Astrocyte (in vitro differentiated cells and primary cell): ENCODE data around the gene COL6A3. TPM values are rescaled to one million over a fixed set of nuclear protein-coding genes. Genes with fewer than 3 reads are reported as not detected.

Experiments
- DNase-seq: peaks from one replicate; pipeline ENCODE4 v3.0.0-alpha.2; 2010; ENCODE audit warnings: low read depth
- FAIRE-seq: peaks from 2 replicates; lab custom pipeline; 2011; peaks lifted over from hg19 to GRCh38; lab: Jason Lieb, UNC
- H2AFZ ChIP-seq: 2 replicates; pipeline ENCODE4 v1.6.0; 2012; ENCODE audit warnings: low read depth, low read length, inconsistent platforms
- H3K27ac ChIP-seq: 2 replicates; pipeline ENCODE4 v1.5.1; 2011; ENCODE audit warnings: low read depth, low read length, inconsistent platforms
- H3K27me3 ChIP-seq: 2 replicates; pipeline ENCODE4 v1.6.0; 2011; ENCODE audit warnings: low read length, inconsistent platforms; ENCODE audit not compliant: insufficient read depth
- H3K36me3 ChIP-seq: 2 replicates; pipeline ENCODE4 v1.5.1; 2011; ENCODE audit warnings: low read length, inconsistent platforms; ENCODE audit not compliant: insufficient read depth
- H3K4me1 ChIP-seq: 2 replicates; pipeline ENCODE4 v1.5.1; 2011; ENCODE audit warnings: low read length, inconsistent platforms; ENCODE audit not compliant: insufficient read depth
- H3K4me2 ChIP-seq: 2 replicates; pipeline ENCODE4 v1.6.0; 2012; ENCODE audit warnings: low read length, inconsistent platforms
- H3K4me3 ChIP-seq: 2 replicates; pipeline ENCODE4 v1.5.1; 2011; ENCODE audit warnings: low read depth, mild to moderate bottlenecking, low read length, inconsistent platforms; ENCODE audit not compliant: insufficient read depth
- H3K79me2 ChIP-seq: 2 replicates; pipeline ENCODE4 v1.6.0; 2012; ENCODE audit warnings: mild to moderate bottlenecking, low read length, inconsistent platforms; ENCODE audit not compliant: insufficient read depth
- H3K9ac ChIP-seq: 2 replicates; pipeline ENCODE4 v1.6.0; 2012; ENCODE audit warnings: mild to moderate bottlenecking, low read length, inconsistent platforms
- H3K9me3 ChIP-seq: 2 replicates; pipeline ENCODE4 v1.5.1; 2012; ENCODE audit warnings: low read depth, mild to moderate bottlenecking, low read length, inconsistent platforms; ENCODE audit not compliant: insufficient read depth
- H4K20me1 ChIP-seq: 2 replicates; pipeline ENCODE4 v1.6.0; 2012; ENCODE audit warnings: low read length, inconsistent platforms; ENCODE audit not compliant: insufficient read depth
- H3K27ac Mint-ChIP-seq: one replicate; pipeline ENCODE4 v1.8.0; 2021; ENCODE audit warnings: mild to moderate bottlenecking, mixed read lengths; ENCODE audit not compliant: unreplicated experiment
- H3K27me3 Mint-ChIP-seq: one replicate; pipeline ENCODE4 v1.8.0; 2021; ENCODE audit warnings: low read depth, mixed read lengths; ENCODE audit not compliant: unreplicated experiment
- H3K36me3 Mint-ChIP-seq: one replicate; pipeline ENCODE4 v1.8.0; 2021; ENCODE audit warnings: low read depth, mixed read lengths; ENCODE audit not compliant: unreplicated experiment
- H3K4me1 Mint-ChIP-seq: one replicate; pipeline ENCODE4 v1.8.0; 2021; ENCODE audit warnings: low read depth, mixed read lengths; ENCODE audit not compliant: unreplicated experiment
- H3K4me3 Mint-ChIP-seq: one replicate; pipeline ENCODE4 v1.8.0; 2021; ENCODE audit warnings: mild to moderate bottlenecking, moderate library complexity, mixed read lengths; ENCODE audit not compliant: unreplicated experiment
- H3K9me3 Mint-ChIP-seq: one replicate; pipeline ENCODE4 v1.8.0; 2021; ENCODE audit warnings: mild to moderate bottlenecking, mixed read lengths; ENCODE audit not compliant: unreplicated experiment
- CTCF ChIP-seq: IDR thresholded peaks from 2 replicates; pipeline ENCODE4 v1.5.1; 2011; ENCODE audit warnings: low read depth, mild to moderate bottlenecking, inconsistent platforms, low read length, moderate library complexity; ENCODE audit not compliant: insufficient read depth
- EZH2 ChIP-seq: IDR thresholded peaks from 2 replicates; pipeline ENCODE4 v1.6.1; 2012; ENCODE audit warnings: mild to moderate bottlenecking, low read length, inconsistent platforms; ENCODE audit not compliant: insufficient read depth
- total RNA-seq: library from RNA; stranded (reverse); gene quantifications from 2 replicates; pipeline ENCODE4 v1.2.1, GENCODE V29; 2021

The COL6A3 gene
- total RNA-seq, 1 donor from 2014 or later: 200 TPM

- no peak overlapping the region for H3K4me2 ChIP-seq
- peaks cover 59% of the 10 kb centered on the region for H3K4me1 ChIP-seq
- H3K79me2 ChIP-seq: peaks cover 7% of the 10 kb centered on the region
- H3K36me3 Mint-ChIP-seq: peaks cover 3% of the 10 kb centered on the region
- peak overlapping the region; percentile 36 for H3K27ac Mint-ChIP-seq
- no peak overlapping the region for H3K27ac ChIP-seq
- no peaks in the 10 kb centered on the region for H4K20me1 ChIP-seq
- no peaks in the 10 kb centered on the region for H3K36me3 ChIP-seq
- TF ChIP-seq EZH2 (no peak), CTCF (peak; percentile 4)
- no peak overlapping the region for H2AFZ ChIP-seq
- no peak overlapping the region for H3K4me3 ChIP-seq
- H3K9ac ChIP-seq: no peak overlapping the region
- no peaks in the 10 kb centered on the region for H3K27me3 ChIP-seq
- H3K9me3 Mint-ChIP-seq: no peaks in the 10 kb centered on the region
- no peak for DNase-seq
- H3K27me3 Mint-ChIP-seq: no peaks in the 10 kb centered on the region
- H3K9me3 ChIP-seq: no peaks in the 10 kb centered on the region
- no peak for FAIRE-seq
- H3K4me1 Mint-ChIP-seq: peaks cover 53% of the 10 kb centered on the region
- H3K4me3 Mint-ChIP-seq: no peak overlapping the region
These were observed 24.3 kb upstream of the COL6A3 start for GRCh38 chr2:237438080-237438940.

- Histone ChIP-seq H3K4me2 (no peak overlapping the region), H3K27ac (no peak overlapping the region), H4K20me1 (no peaks in the 10 kb centered on the region), H3K9ac (no peak overlapping the region), H3K9me3 (no peaks in the 10 kb centered on the region), H3K79me2 (peaks cover 7% of the 10 kb centered on the region), H3K27me3 (no peaks in the 10 kb centered on the region), H3K4me1 (peaks cover 67% of the 10 kb centered on the region), H3K36me3 (no peaks in the 10 kb centered on the region), H2AFZ (no peak overlapping the region), H3K4me3 (no peak overlapping the region)
- no peaks in the 10 kb centered on the region for H3K27me3 Mint-ChIP-seq
- H3K4me3 Mint-ChIP-seq: no peak overlapping the region
- H3K9me3 Mint-ChIP-seq: no peaks in the 10 kb centered on the region
- no peak overlapping the region for H3K27ac Mint-ChIP-seq
- no peaks in the 10 kb centered on the region for H3K36me3 Mint-ChIP-seq
- TF ChIP-seq CTCF: no peak
- no peak for TF ChIP-seq EZH2
- no peak for DNase-seq
- H3K4me1 Mint-ChIP-seq: peaks cover 59% of the 10 kb centered on the region
- FAIRE-seq: no peak
These were observed 23.6 kb upstream of the COL6A3 start for GRCh38 chr2:237437566-237437965.
